K562 (cell line): ENCODE results near the gene SNX19. TPM values are rescaled to one million over a fixed set of nuclear protein-coding genes. Genes with fewer than 3 reads are reported as not detected.

Experiments used
- ATAC-seq: fragments of 200-7000 bp; cut with Tn5 transposase; 3 replicates; pipeline ENCODE4 v1.9.1; 2020; ENCODE audit warnings: moderate library complexity
- BruUV-seq: library from RNA; stranded (reverse); fragments of 400-500 nt; replicated peaks from 2 replicates; lab custom pipeline; 2021; lab: Mats Ljungman, UMichigan
- CTCF ChIA-PET: fragments of 300-600 bp; formaldehyde crosslinking; extraction: SDS; loops from one replicate; lab custom pipeline; 2021; ENCODE audit warnings: low intra/inter-chr PET ratio; lab: Yijun Ruan, JAX
- POLR2A ChIA-PET: fragments of 300-600, 350-650 bp; sonication (Branson Sonifier 250); formaldehyde crosslinking; extraction: SDS; loops from one replicate; lab custom pipeline; 2021; ENCODE audit warnings: antibody characterized with exemption, inconsistent platforms; lab: Yijun Ruan, JAX
- DNase-seq, 4 experiments: peaks; one replicate each; pipeline versions ENCODE4 v3.0.0 to v3.0.0-alpha.2; 2011 to 2018; ENCODE audit warnings: low spot score in 3 of 4, mixed read lengths in 3 of 4; ENCODE audit errors: extremely low read depth in 1 of 4
- FAIRE-seq: peaks from 2 replicates; lab custom pipeline; 2011; peaks lifted over from hg19 to GRCh38; lab: Jason Lieb, UNC
- H2AFZ ChIP-seq: 2 replicates; pipeline ENCODE4 v1.6.0; 2011; ENCODE audit warnings: low read depth, low read length, control low read depth, inconsistent platforms
- H3K27ac ChIP-seq: fragments of 200-600 bp; 3 replicates; pipeline ENCODE4 v1.8.0; 2011; ENCODE audit warnings: low read depth, mild to moderate bottlenecking, control low read depth, inconsistent platforms, low read length, moderate library complexity, mixed read lengths; ENCODE audit errors: extremely low read depth
- H3K27me3 ChIP-seq, 2 experiments: fragments of 300-600 bp in 1 of 2; 2 replicates in 1 of 2; 3 replicates in 1 of 2; pipeline versions ENCODE4 v1.6.0 to v1.8.0; 2011; ENCODE audit warnings: inconsistent platforms in 2 of 2, low read length in 2 of 2, mild to moderate bottlenecking in 1 of 2, mixed read lengths in 1 of 2, moderate library complexity in 1 of 2; ENCODE audit not compliant: control insufficient read depth in 2 of 2, insufficient read depth in 2 of 2
- H3K36me3 ChIP-seq: fragments of 300-600 bp; 3 replicates; pipeline ENCODE4 v1.8.0; 2011; ENCODE audit warnings: mild to moderate bottlenecking, low read length, inconsistent platforms; ENCODE audit not compliant: control insufficient read depth, insufficient read depth
- H3K4me1 ChIP-seq, 2 experiments: fragments of 200-600 bp in 1 of 2; replicated peaks in 1 of 2; 2 replicates in 1 of 2; 3 replicates in 1 of 2; pipeline versions ENCODE4 v1.5.1 to v1.8.0; 2011; ENCODE audit warnings: inconsistent platforms in 2 of 2, low read length in 2 of 2, mild to moderate bottlenecking in 1 of 2, mixed read lengths in 1 of 2, moderate library complexity in 1 of 2; ENCODE audit not compliant: control insufficient read depth in 2 of 2, insufficient read depth in 2 of 2
- H3K4me2 ChIP-seq: 2 replicates; pipeline ENCODE4 v1.6.1; 2011; ENCODE audit warnings: low read length, control low read depth, inconsistent platforms, mixed read lengths; ENCODE audit not compliant: insufficient read depth
- H3K4me3 ChIP-seq: fragments of 200-600 bp; sonication (generic), shearing (Covaris generic); 2 replicates; pipeline ENCODE4 v1.5.1; 2016; ENCODE audit warnings: control low read depth, inconsistent platforms
- H3K79me2 ChIP-seq: fragments of 200-600 bp; 3 replicates; pipeline ENCODE4 v1.8.0; 2011; ENCODE audit warnings: low read length, inconsistent platforms; ENCODE audit not compliant: control insufficient read depth, insufficient read depth
- H3K9ac ChIP-seq, 2 experiments: 2 replicates each; pipeline versions ENCODE4 v1.6.0 to v1.6.1; 2011; ENCODE audit warnings: low read depth in 2 of 2, low read length in 2 of 2, control low read depth in 1 of 2, inconsistent platforms in 1 of 2, mild to moderate bottlenecking in 1 of 2, mixed read lengths in 1 of 2; ENCODE audit not compliant: insufficient read depth in 1 of 2
- H3K9me1 ChIP-seq: one replicate; pipeline ENCODE4 v1.6.0; 2011; ENCODE audit warnings: inconsistent platforms, mild to moderate bottlenecking, low read length, moderate library complexity; ENCODE audit not compliant: control insufficient read depth, insufficient read depth
- H3K9me3 ChIP-seq: replicated peaks from 2 replicates; pipeline ENCODE4 v1.5.1; 2011; ENCODE audit warnings: low read depth, low read length, inconsistent platforms; ENCODE audit not compliant: control insufficient read depth, insufficient read depth
- H4K20me1 ChIP-seq: replicated peaks from 2 replicates; pipeline ENCODE4 v1.6.1; 2011; ENCODE audit warnings: low read length, inconsistent platforms, mixed read lengths; ENCODE audit not compliant: control insufficient read depth, insufficient read depth
- PHTF2 ChIP-seq: fragments of 250-450 bp; sonication (Bioruptor Pico); IDR thresholded peaks from 2 replicates; pipeline ENCODE4 v1.5.0; 2021; ENCODE audit warnings: mild to moderate bottlenecking
- SPI1 ChIP-seq: IDR thresholded peaks from 2 replicates; pipeline ENCODE4 v1.6.1; 2011; ENCODE audit warnings: low read depth, low read length, control low read depth, borderline replicate concordance
- STAG1 ChIP-seq: sonication (generic); formaldehyde crosslinking; IDR thresholded peaks from 2 replicates; pipeline ENCODE4 v1.5.0; 2020; ENCODE audit warnings: missing genetic modification reagents, borderline replicate concordance
- TEAD4 ChIP-seq, 2 experiments: sonication (generic) in 1 of 2; formaldehyde crosslinking in 1 of 2; IDR thresholded peaks; 2 replicates each; pipeline versions ENCODE4 v1.6.1 to v1.8.0; 2012 to 2022; ENCODE audit warnings: borderline replicate concordance in 1 of 2, inconsistent platforms in 1 of 2, low read length in 1 of 2, mild to moderate bottlenecking in 1 of 2, missing genetic modification reagents in 1 of 2
- ZBTB1 ChIP-seq: sonication (generic); formaldehyde crosslinking; IDR thresholded peaks from 2 replicates; pipeline ENCODE4 v1.8.1; 2023; ENCODE audit warnings: missing genetic modification reagents, low read depth, mild to moderate bottlenecking, borderline replicate concordance
- ZNF197 ChIP-seq: fragments of 200-800 bp; sonication (Bioruptor generic); IDR thresholded peaks from 2 replicates; pipeline ENCODE4 v1.6.1; 2016; ENCODE audit warnings: low read depth, missing genetic modification characterization, missing compliant biosample characterization
- WGBS: fragments of 100-300 bp; shearing (Covaris generic); methylation state at CpG from one replicate; pipeline ENCODE4 v1.1.6; 2016; ENCODE audit warnings: low coverage, mixed read lengths; ENCODE audit not compliant: insufficient coverage; ENCODE audit errors: missing lambda C conversion rate; 5-methylcytosine and 5-hydroxymethylcytosine counted together
- in situ Hi-C: fragments of 300-500 bp; cut with MboI; formaldehyde crosslinking; loops from 4 replicates; pipeline ENCODE4 v1.15.0; 2018; ENCODE audit warnings: inconsistent platforms, mixed read lengths
- intact Hi-C: fragments of 100-400 bp; cut with micrococcal nuclease; formaldehyde crosslinking; loops from 2 replicates; pipeline ENCODE4 v1.14.2; 2022
- polyA plus RNA-seq, 8 experiments: library from polyadenylated mRNA; depleted of rRNA in 4 of 8; stranded (reverse) in 5 of 8; unstranded in 3 of 8; fragments of >200 nt; fragmentation: Nextera tagmentation in 2 of 8; fragmentation: Illumina TruSeq in 1 of 8; extraction: Ambion mirVana in 2 of 8; extraction: Trizol in 1 of 8; gene quantifications; 2 replicates each; pipeline versions ENCODE4 v1.2.1 to v1.2.3, GENCODE V29; 2011 to 2014; ENCODE audit warnings: inconsistent platforms in 1 of 8, missing spikeins in 1 of 8
- total RNA-seq, 7 experiments: library from RNA; depleted of rRNA in 6 of 7; stranded (reverse); fragments of >200 nt in 6 of 7; fragmentation: Illumina TruSeq in 2 of 7; extraction: Trizol in 2 of 7; gene quantifications; 2 replicates each; pipeline versions ENCODE4 v1.2.1 to v1.2.3, GENCODE V29; 2011 to 2021; ENCODE audit warnings: low replicate concordance in 1 of 7

Gene SNX19
- total and polyA plus RNA-seq, 9 of the 15 experiments (the other 6 are each of a cell fraction or from before 2014, with no cell fraction given): 2.2 to 31.3 (median 19.6) TPM

DNA sequence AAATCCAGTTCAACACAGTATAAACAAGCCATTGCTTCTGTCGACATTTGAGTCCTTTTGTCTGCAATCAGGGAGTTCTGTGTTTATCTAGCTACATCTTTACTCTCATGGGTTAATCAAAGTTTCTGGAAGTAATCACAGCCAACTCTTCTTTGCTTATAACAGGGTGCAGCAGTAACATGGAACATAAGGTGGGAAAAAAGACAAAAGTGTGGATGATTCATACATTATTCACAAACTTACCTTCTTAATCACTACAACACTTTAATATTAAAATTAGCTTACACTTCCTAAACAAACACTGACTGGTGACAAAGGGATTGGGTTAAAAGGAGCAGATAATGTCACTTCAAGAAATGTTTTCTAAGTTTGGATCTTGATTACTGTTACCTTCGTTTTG is 44.7 kb downstream of the SNX19 start:
- DNase-seq: no peak
- no peaks in the 10 kb centered on the region; a peak in 1 of 5 replicates for H3K27me3 ChIP-seq
- no peak overlapping the region for H3K4me3 ChIP-seq
- intact Hi-C loops (no loop called here), in situ Hi-C loops (no loop called here)
- ChIA-PET CTCF (no interaction called here), POLR2A (interaction anchor here (0.9 kb wide), 2 partner anchors 10 to 13 kb away, joined by 3 to 4 read pairs; no protein-coding TSS in a partner anchor)
- ATAC-seq: no peak
- no peak for FAIRE-seq
- no peaks in the 10 kb centered on the region for H3K79me2 ChIP-seq
- no TSS peak for BruUV-seq
- H3K27ac ChIP-seq: no peak overlapping the region
- H2AFZ ChIP-seq: no peak overlapping the region
- no peak overlapping the region for H3K9ac ChIP-seq
- H3K4me1 ChIP-seq: no peaks in the 10 kb centered on the region
- TF ChIP-seq PHTF2 (CRISPR knock-in tag): no peak
- TF ChIP-seq SPI1: no peak
- TF ChIP-seq ZNF197 (CRISPR knock-in tag): no peak
- no peak for TF ChIP-seq TEAD4 (IDR thresholded peaks at IDR 0.05; ENCODE audit: low read length)
- TF ChIP-seq TEAD4 (CRISPR knock-in tag; IDR thresholded peaks at IDR 0.05; ENCODE audit: borderline replicate concordance): no peak
- TF ChIP-seq, all 486 proteins: peak for 0
- Histone ChIP-seq H3K9me1 (no peaks in the 10 kb centered on the region), H3K9me3 (no peaks in the 10 kb centered on the region), H3K36me3 (peaks cover 29% of the 10 kb centered on the region; the same call in 2 of the 3 replicates), H3K4me2 (no peak overlapping the region), H4K20me1 (no peaks in the 10 kb centered on the region)
- WGBS: 39% methylated on average over 2 of the region's 2 CpGs

GRCh38 chr11:130868721-130869390 is 47.4 kb downstream of the SNX19 start:
- Histone ChIP-seq H3K4me3 (no peak overlapping the region), H3K4me1 (no peaks in the 10 kb centered on the region), H3K27me3 (peaks cover 8 to 16% of the 10 kb centered on the region in 2 experiments; a peak in 4 of 5 replicates), H2AFZ (no peak overlapping the region), H3K79me2 (no peaks in the 10 kb centered on the region), H3K4me2 (no peak overlapping the region), H3K9ac (no peak overlapping the region), H3K9me1 (no peaks in the 10 kb centered on the region), H4K20me1 (no peaks in the 10 kb centered on the region; the same call in 1 of the 2 replicates), H3K9me3 (no peaks in the 10 kb centered on the region), H3K27ac (no peak overlapping the region), H3K36me3 (peaks cover 14% of the 10 kb centered on the region; the same call in 2 of the 3 replicates)
- no peak for FAIRE-seq
- ATAC-seq: no peak
- intact Hi-C loops: no loop called here
- in situ Hi-C loops: loop anchor here (5.0 kb wide), 1 partner anchor 432 kb away; no protein-coding TSS in a partner anchor
- POLR2A ChIA-PET: no interaction called here
- TF ChIP-seq ZBTB1 (no peak), STAG1 (CRISPR knock-in tag) (no peak)
- no peak for DNase-seq
- no TSS peak for BruUV-seq
- CTCF ChIA-PET: no interaction called here
- 37% methylated on average over 7 of the region's 7 CpGs for WGBS
